Kidney tubule cell (primary cell): ENCODE data around the gene RIBC2.

ENCODE experiments used
- DNase-seq: peaks from one replicate; pipeline ENCODE4 v3.0.0-alpha.2; 2018; ENCODE audit warnings: low spot score

The RIBC2 gene

GRCh38 chr22:45475063-45475747, 61.7 kb downstream of the RIBC2 start:
- DNase-seq, result no peak

DNA sequence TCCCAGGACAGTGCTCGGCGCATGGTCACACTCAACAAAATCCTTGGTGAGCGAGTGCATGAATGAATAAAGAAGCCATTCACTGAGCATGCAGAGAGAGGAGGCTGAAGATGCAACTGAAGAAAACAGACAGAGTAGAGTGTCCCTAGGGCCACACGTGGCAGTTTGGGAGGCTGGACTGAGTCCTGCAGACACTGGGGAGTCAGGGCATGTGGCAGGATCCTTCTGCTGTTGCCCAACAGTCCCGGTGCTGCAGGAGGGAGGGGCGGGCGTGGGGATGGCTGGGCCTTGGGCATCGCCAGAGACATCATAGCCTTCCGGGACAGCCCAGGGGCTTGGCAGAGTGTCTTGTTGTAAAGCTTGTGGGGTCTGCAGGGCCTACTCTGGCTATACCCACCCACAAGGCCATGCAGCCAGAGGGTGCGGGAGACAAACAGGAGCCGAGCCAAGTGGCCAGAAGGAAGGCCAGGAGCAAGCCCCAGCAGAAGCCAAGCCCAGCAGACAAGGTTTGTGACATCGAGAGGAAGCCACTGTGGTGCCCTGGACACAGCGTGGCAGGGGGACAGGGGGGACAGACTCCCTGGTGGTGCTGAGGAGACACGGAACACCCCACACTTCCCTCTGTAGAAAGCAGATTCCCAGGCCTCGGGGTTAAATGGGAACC, 62.5 kb downstream of the RIBC2 start:
- DNase-seq, result no peak

- DNase-seq, result no peak
These were observed 63.3 kb downstream of the RIBC2 start for GRCh38 chr22:45476814-45477213.

DNA sequence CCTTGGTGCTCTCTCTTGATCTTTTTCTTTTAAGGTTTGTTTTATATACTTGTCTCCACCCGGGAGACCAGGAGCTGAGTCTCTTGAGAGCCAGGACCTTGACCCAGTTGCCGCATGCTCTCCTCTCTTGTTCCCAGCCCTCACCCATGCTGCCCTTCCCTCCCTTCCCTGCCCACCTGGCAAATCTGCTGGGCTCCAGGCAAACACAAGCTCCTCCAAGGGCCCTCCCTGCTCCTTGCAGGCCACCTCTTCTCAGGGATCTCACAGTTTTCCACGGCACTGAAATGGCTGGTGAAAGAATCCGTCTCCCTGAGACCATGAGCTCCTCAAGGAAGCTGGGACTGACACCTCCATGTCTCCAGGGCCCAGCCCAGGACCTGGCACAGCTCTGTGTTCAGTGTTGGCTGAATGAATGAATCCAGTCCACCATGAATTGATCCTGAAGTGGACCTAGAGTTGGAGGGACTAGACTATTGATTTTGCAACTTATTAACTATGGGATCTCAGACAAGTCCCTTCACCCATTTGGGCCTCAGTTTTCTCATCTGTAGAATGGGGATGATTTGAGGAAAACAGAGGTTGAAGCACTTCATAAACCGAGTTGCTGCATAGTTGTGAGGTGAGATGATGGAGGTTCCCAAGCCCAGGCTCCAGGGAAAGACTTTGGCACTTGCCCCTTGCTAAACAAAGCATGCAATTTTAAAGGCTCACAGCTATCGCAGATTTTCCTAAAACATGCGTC, 64.0 kb downstream of the RIBC2 start:
- DNase-seq, result no peak

- no peak for DNase-seq
These were observed 64.7 kb downstream of the RIBC2 start for GRCh38 chr22:45478108-45478771.

GRCh38 chr22:45480717-45481116, 67.2 kb downstream of the RIBC2 start:
- DNase-seq, result no peak

DNA sequence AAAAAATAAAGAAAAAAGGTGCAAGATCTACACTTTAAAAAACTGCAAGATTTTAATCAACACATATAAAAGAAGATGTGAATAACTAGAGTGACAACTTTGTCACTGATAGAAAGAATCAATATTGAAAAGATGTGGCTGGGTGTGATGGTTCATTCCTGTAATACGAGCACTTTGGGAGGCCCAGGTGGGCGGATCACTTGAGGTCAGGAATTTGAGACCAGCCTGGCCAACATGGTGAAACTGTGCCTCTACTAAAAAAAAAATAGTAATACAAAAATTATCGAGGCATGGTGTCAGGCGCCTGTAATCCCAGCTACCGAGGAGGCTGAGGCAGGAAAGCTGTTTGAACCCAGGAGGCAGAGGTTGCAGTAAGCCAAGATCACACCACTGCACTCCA, 68.2 kb downstream of the RIBC2 start:
- DNase-seq, result no peak
